ENCODE results near the gene MYRIP.

MYRIP gene

GRCh38 chr3:39892068-39892467, 82.7 kb downstream of the MYRIP start:
- H3K4me3 ChIP-seq (replicated peaks in 1 of 2; ENCODE audit: low read depth in 2 of 2, low read length in 2 of 2), result no peak overlapping the region
- DNase-seq (ENCODE audit: low read depth in 2 of 2), result no peak
- TF ChIP-seq CTCF (IDR thresholded peaks at IDR 0.05; ENCODE audit: low read depth, low read length), result no peak

DNA sequence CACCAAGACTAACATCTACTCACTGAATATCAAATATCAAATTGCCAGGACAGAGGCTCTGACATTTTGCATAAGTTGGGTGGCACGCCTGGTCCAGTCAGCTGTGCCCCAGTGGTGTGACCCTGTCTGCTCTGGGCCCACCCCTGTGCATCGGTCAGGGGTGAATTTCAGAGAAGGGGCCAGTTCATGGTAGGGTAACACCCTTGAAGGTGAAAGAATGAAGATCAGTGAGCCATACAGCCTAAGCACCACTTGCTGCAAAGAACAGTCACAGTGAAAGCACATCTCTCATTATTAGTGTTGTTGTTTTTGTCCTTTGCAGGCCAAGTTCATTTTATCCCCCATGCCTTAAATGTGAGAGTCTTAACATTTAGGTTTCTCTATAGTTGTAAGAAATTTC, 86.8 kb downstream of the MYRIP start:
- DNase-seq (ENCODE audit: low read depth in 2 of 2), result no peak
- H3K4me3 ChIP-seq (replicated peaks in 1 of 2; ENCODE audit: low read depth in 2 of 2, low read length in 2 of 2), result no peak overlapping the region
- no peak for TF ChIP-seq CTCF (IDR thresholded peaks at IDR 0.05; ENCODE audit: low read depth, low read length)

GRCh38 chr3:39900462-39901002, 91.1 kb downstream of the MYRIP start:
- no peak overlapping the region for H3K4me3 ChIP-seq (replicated peaks in 1 of 2; ENCODE audit: low read depth in 2 of 2, low read length in 2 of 2)
- no peak for TF ChIP-seq CTCF (IDR thresholded peaks at IDR 0.05; ENCODE audit: low read depth, low read length)
- no peak for DNase-seq (ENCODE audit: low read depth in 2 of 2)

DNA sequence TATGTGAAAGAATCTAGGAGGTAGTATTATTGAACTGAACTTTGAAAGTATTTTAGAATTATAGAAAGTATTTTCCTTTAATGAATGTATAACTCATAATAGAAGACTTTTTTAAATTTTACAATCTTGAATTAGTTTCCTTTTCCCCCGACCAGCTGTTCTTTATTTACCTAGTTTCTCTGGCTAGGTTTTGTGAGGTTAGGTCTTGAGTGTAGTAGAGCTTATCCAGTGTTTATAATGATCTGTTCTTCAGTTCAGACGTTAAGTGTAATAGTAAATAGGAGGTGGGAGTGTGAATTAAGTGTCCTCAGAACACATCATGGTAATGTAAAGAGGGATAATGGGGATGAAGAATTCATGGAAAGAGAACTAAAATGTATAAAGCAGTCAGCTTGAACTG, 93.8 kb downstream of the MYRIP start:
- TF ChIP-seq CTCF (IDR thresholded peaks at IDR 0.05; ENCODE audit: low read depth, low read length), result no peak
- no peak overlapping the region for H3K4me3 ChIP-seq (replicated peaks in 1 of 2; ENCODE audit: low read depth in 2 of 2, low read length in 2 of 2)
- no peak for DNase-seq (ENCODE audit: low read depth in 2 of 2)

- no peak overlapping the region for H3K4me3 ChIP-seq (replicated peaks in 1 of 2; ENCODE audit: low read depth in 2 of 2, low read length in 2 of 2)
- no peak for DNase-seq (ENCODE audit: low read depth in 2 of 2)
- no peak for TF ChIP-seq CTCF (IDR thresholded peaks at IDR 0.05; ENCODE audit: low read depth, low read length)
Measured at GRCh38 chr3:39905788-39906187, 96.4 kb downstream of the MYRIP start.

- H3K4me3 ChIP-seq (replicated peaks in 1 of 2; ENCODE audit: low read depth in 2 of 2, low read length in 2 of 2), result no peak overlapping the region
- peak in 1 of 2 donors; percentile 78 for DNase-seq (ENCODE audit: low read depth in 2 of 2)
- no peak for TF ChIP-seq CTCF (IDR thresholded peaks at IDR 0.05; ENCODE audit: low read depth, low read length)
Measured at GRCh38 chr3:39907981-39908380, 98.6 kb downstream of the MYRIP start.

GRCh38 chr3:39910135-39910534, 100.7 kb downstream of the MYRIP start:
- TF ChIP-seq CTCF (IDR thresholded peaks at IDR 0.05; ENCODE audit: low read depth, low read length), result no peak
- no peak overlapping the region for H3K4me3 ChIP-seq (replicated peaks in 1 of 2; ENCODE audit: low read depth in 2 of 2, low read length in 2 of 2)
- DNase-seq (ENCODE audit: low read depth in 2 of 2), result no peak

All from cardiac fibroblast (primary cell).